HepG2 (cell line): ENCODE measurements around the gene IRX3. TPM values are rescaled to one million over a fixed set of nuclear protein-coding genes. Genes with fewer than 3 reads are reported as not detected.

Experiments used
- ATAC-seq: fragments of 200-7000 bp; cut with Tn5 transposase; 3 replicates; pipeline ENCODE4 v1.9.1; 2020; ENCODE audit warnings: mild to moderate bottlenecking, moderate library complexity
- BruUV-seq: library from RNA; stranded (reverse); fragments of 400-500 nt; replicated peaks from 2 replicates; lab custom pipeline; 2021; lab: Mats Ljungman, UMichigan
- CTCF ChIA-PET: fragments of 300-600 bp; formaldehyde crosslinking; extraction: SDS; loops from one replicate; lab custom pipeline; 2021; ENCODE audit warnings: low total read pairs, inconsistent platforms, low intra/inter-chr PET ratio; lab: Yijun Ruan, JAX
- POLR2A ChIA-PET: fragments of 350-600 bp; sonication (Branson Sonifier 250); formaldehyde crosslinking; loops from one replicate; lab custom pipeline; 2020; ENCODE audit warnings: antibody characterized with exemption, inconsistent platforms; lab: Yijun Ruan, JAX
- DNase-seq: peaks from one replicate; pipeline ENCODE4 v3.0.0-alpha.2; 2015; ENCODE audit warnings: low spot score
- FAIRE-seq: peaks from 3 replicates; lab custom pipeline; 2011; peaks lifted over from hg19 to GRCh38; lab: Jason Lieb, UNC
- H2AFZ ChIP-seq: one replicate; pipeline ENCODE4 v1.6.1; 2011; ENCODE audit warnings: low read length, inconsistent platforms
- H3K27ac ChIP-seq: fragments of 300-600 bp; 3 replicates; pipeline ENCODE4 v1.8.0; 2011; ENCODE audit warnings: mixed run types, mild to moderate bottlenecking, mixed read lengths, low read length, inconsistent platforms; ENCODE audit not compliant: insufficient read depth; ENCODE audit errors: extremely low read length
- H3K27me3 ChIP-seq, 2 experiments: fragments of 200-600 bp in 1 of 2; 2 replicates in 1 of 2; 3 replicates in 1 of 2; pipeline versions ENCODE4 v1.6.0 to v1.8.0; 2011; ENCODE audit warnings: low read length in 2 of 2, mild to moderate bottlenecking in 2 of 2, moderate library complexity in 2 of 2, inconsistent platforms in 1 of 2; ENCODE audit not compliant: insufficient read depth in 2 of 2, control insufficient read depth in 1 of 2
- H3K36me3 ChIP-seq, 2 experiments: fragments of 200-600 bp in 1 of 2; replicated peaks in 1 of 2; 2 replicates in 1 of 2; 3 replicates in 1 of 2; pipeline versions ENCODE4 v1.5.1 to v1.8.0; 2011; ENCODE audit warnings: low read length in 2 of 2, inconsistent platforms in 1 of 2; ENCODE audit not compliant: insufficient read depth in 2 of 2, control insufficient read depth in 1 of 2
- H3K4me1 ChIP-seq: 2 replicates; pipeline ENCODE4 v1.5.1; 2012; ENCODE audit warnings: low read length, inconsistent platforms; ENCODE audit not compliant: insufficient read depth
- H3K4me2 ChIP-seq: 2 replicates; pipeline ENCODE4 v1.6.0; 2011; ENCODE audit warnings: low read depth, low read length, inconsistent platforms
- H3K4me3 ChIP-seq, 3 experiments: fragments of 200-600 bp in 1 of 3; sonication (generic), shearing (Covaris generic) in 1 of 3; replicated peaks in 1 of 3; 2 replicates each; pipeline ENCODE4 v1.5.1; 2011 to 2016; ENCODE audit warnings: low read length in 3 of 3, inconsistent platforms in 2 of 3, low read depth in 2 of 3, mild to moderate bottlenecking in 2 of 3, control low read depth in 1 of 3, mixed read lengths in 1 of 3; ENCODE audit not compliant: insufficient read depth in 1 of 3
- H3K79me2 ChIP-seq: one replicate; pipeline ENCODE4 v1.6.1; 2011; ENCODE audit warnings: low read length, inconsistent platforms; ENCODE audit not compliant: insufficient read depth
- H3K9ac ChIP-seq: 2 replicates; pipeline ENCODE4 v1.6.0; 2011; ENCODE audit warnings: mild to moderate bottlenecking, low read depth, low read length, inconsistent platforms; ENCODE audit not compliant: insufficient read depth
- H3K9me3 ChIP-seq: 2 replicates; pipeline ENCODE4 v1.5.1; 2012; ENCODE audit warnings: mild to moderate bottlenecking, low read length
- H4K20me1 ChIP-seq: 2 replicates; pipeline ENCODE4 v1.6.0; 2011; ENCODE audit warnings: inconsistent platforms, mild to moderate bottlenecking, low read length, moderate library complexity; ENCODE audit not compliant: insufficient read depth
- AGO1 ChIP-seq: fragments of 200-400 bp; formaldehyde crosslinking; IDR thresholded peaks from 2 replicates; pipeline ENCODE4 v1.6.1; 2017; ENCODE audit warnings: mild to moderate bottlenecking, low read depth, low read length, moderate library complexity; ENCODE audit not compliant: poor library complexity, severe bottlenecking
- FOXA3 ChIP-seq: IDR thresholded peaks from 2 replicates; pipeline ENCODE4 v1.6.1; 2016; ENCODE audit warnings: missing genetic modification reagents, missing compliant biosample characterization
- HIVEP1 ChIP-seq: sonication (generic); formaldehyde crosslinking; IDR thresholded peaks from 2 replicates; pipeline ENCODE4 v1.4.0; 2020; ENCODE audit warnings: mild to moderate bottlenecking, missing genetic modification reagents
- HNRNPL ChIP-seq: fragments of 200-400 bp; formaldehyde crosslinking; IDR thresholded peaks from 2 replicates; pipeline ENCODE4 v1.6.1; 2017; ENCODE audit warnings: mild to moderate bottlenecking, low read depth, low read length
- MEIS2 ChIP-seq: sonication (generic); formaldehyde crosslinking; IDR thresholded peaks from 2 replicates; pipeline ENCODE4 v1.9.0; 2021; ENCODE audit warnings: mild to moderate bottlenecking, missing genetic modification reagents
- NRL ChIP-seq: sonication (generic); formaldehyde crosslinking; IDR thresholded peaks from 2 replicates; pipeline ENCODE4 v1.5.0; 2020; ENCODE audit warnings: missing genetic modification reagents, mild to moderate bottlenecking, moderate library complexity, borderline replicate concordance
- PAF1 ChIP-seq: IDR thresholded peaks from 2 replicates; pipeline ENCODE4 v1.6.1; 2016; ENCODE audit warnings: missing genetic modification reagents, missing compliant biosample characterization
- PHF8 ChIP-seq: sonication (generic); formaldehyde crosslinking; IDR thresholded peaks from 2 replicates; pipeline ENCODE4 v1.5.0; 2020; ENCODE audit warnings: missing genetic modification reagents
- ZBTB38 ChIP-seq: sonication (generic); formaldehyde crosslinking; IDR thresholded peaks from 2 replicates; pipeline ENCODE4 v1.5.1; 2020; ENCODE audit warnings: mild to moderate bottlenecking, missing genetic modification reagents
- ZBTB7B ChIP-seq: sonication (generic); formaldehyde crosslinking; IDR thresholded peaks from 2 replicates; pipeline ENCODE4 v1.4.0; 2020; ENCODE audit warnings: missing genetic modification reagents
- ZNF138 ChIP-seq: sonication (generic); formaldehyde crosslinking; IDR thresholded peaks from 2 replicates; pipeline ENCODE4 v1.5.0; 2020; ENCODE audit warnings: mild to moderate bottlenecking, low read depth, missing genetic modification reagents
- ZNF234 ChIP-seq: sonication (generic); formaldehyde crosslinking; conservative IDR thresholded peaks from 2 replicates; pipeline ENCODE4 v1.5.1; 2020; ENCODE audit warnings: mild to moderate bottlenecking, missing genetic modification reagents
- ZNF253 ChIP-seq: sonication (generic); formaldehyde crosslinking; IDR thresholded peaks from 2 replicates; pipeline ENCODE4 v1.8.0; 2022; ENCODE audit warnings: mild to moderate bottlenecking, missing genetic modification reagents, borderline replicate concordance
- ZNF317 ChIP-seq: sonication (generic); formaldehyde crosslinking; IDR thresholded peaks from 2 replicates; pipeline ENCODE4 v1.5.0; 2020; ENCODE audit warnings: mild to moderate bottlenecking, missing genetic modification reagents
- ZNF484 ChIP-seq: sonication (generic); formaldehyde crosslinking; IDR thresholded peaks from 2 replicates; pipeline ENCODE4 v1.5.1; 2020; ENCODE audit warnings: mild to moderate bottlenecking, low read depth, missing genetic modification reagents, borderline replicate concordance
- WGBS: methylation state at CpG from one replicate; pipeline ENCODE4 v1.1.6; 2017; ENCODE audit warnings: low lambda C conversion rate; 5-methylcytosine and 5-hydroxymethylcytosine counted together
- in situ Hi-C: cut with HindIII; loops from 2 replicates; pipeline ENCODE4 v1.10.0; 2017; ENCODE audit warnings: low pct_unique_long_range_greater_than_20kb; ENCODE audit not compliant: extremely low pct_ligation_motif_present
- intact Hi-C: fragments of 100-400 bp; cut with micrococcal nuclease; formaldehyde crosslinking; loops from one replicate; pipeline ENCODE4 v1.10.0; 2022; ENCODE audit not compliant: unreplicated experiment
- polyA plus RNA-seq, 8 experiments: library from polyadenylated mRNA; depleted of rRNA in 3 of 8; stranded (reverse) in 7 of 8; unstranded in 1 of 8; fragments of >200 nt; fragmentation: Illumina TruSeq in 4 of 8; extraction: Trizol in 4 of 8; gene quantifications; 2 replicates each; pipeline versions ENCODE4 v1.2.1 to v1.2.3, GENCODE V29; 2011 to 2016; ENCODE audit warnings: low read depth in 4 of 8, missing spikeins in 1 of 8, mixed read lengths in 1 of 8; ENCODE audit not compliant: insufficient read depth in 1 of 8
- total RNA-seq, 5 experiments: library from RNA; depleted of rRNA; stranded (reverse); fragments of >200 nt; fragmentation: Illumina TruSeq; extraction: Trizol; gene quantifications; 2 replicates each; pipeline ENCODE4 v1.2.3, GENCODE V29; 2016; ENCODE audit warnings: low read depth in 1 of 5
- TF ChIP-seq, protein P1 (sequence below): sonication (generic); formaldehyde crosslinking; IDR thresholded peaks from 2 replicates; pipeline ENCODE4 v1.8.1; 2023; ENCODE audit warnings: mild to moderate bottlenecking, missing genetic modification reagents
- TF ChIP-seq, protein P2 (sequence below): sonication (generic); formaldehyde crosslinking; IDR thresholded peaks from 2 replicates; pipeline ENCODE4 v1.4.0; 2020; ENCODE audit warnings: missing genetic modification reagents, mild to moderate bottlenecking, borderline replicate concordance
- TF ChIP-seq, protein P3 (sequence below): sonication (generic); formaldehyde crosslinking; IDR thresholded peaks from 2 replicates; pipeline ENCODE4 v1.5.1; 2020; ENCODE audit warnings: mild to moderate bottlenecking, moderate library complexity, missing genetic modification reagents

Gene IRX3
- total and polyA plus RNA-seq, 2 of the 13 experiments (the other 11 are each of a cell fraction or from before 2014, with no cell fraction given): 9.2 to 16.4 TPM

DNA sequence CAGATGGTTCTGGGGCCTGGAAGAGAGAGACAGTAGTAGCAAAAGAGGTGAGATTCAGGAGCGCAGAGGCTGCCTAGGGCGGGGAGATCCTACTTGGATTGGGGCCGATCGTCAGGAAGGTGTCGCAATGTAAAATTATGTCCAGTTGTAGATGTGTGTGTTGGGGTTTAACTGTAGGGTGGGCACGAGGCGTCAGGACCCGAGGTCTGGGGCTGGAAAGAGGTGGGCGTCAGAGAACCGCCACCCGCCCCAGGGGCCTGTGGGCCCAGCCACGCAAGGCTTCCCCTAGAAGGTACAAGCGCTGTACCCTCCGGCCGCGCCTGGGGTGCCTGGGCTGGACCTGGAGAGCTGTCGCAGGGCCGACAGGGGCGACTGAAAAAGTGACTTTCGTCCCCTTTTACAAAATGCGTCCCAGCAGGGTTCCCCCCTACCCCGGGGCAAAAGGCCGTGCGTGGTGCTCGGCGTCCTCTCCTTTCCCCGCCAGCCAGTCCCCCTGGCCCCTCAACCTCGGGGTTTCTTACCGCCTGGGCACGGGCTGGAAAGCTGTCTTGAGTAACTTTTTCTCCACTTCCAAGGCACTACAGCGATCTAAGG is 2.8 kb downstream of the IRX3 start:
- ChIA-PET POLR2A (interaction anchor here (1.6 to 3.1 kb wide), 4 partner anchors 103 to 123 kb away, joined by 4 to 16 read pairs (median 13); no protein-coding TSS in a partner anchor), CTCF (no interaction called here)
- in situ Hi-C loops: loop anchor here (10.0 kb wide), 1 partner anchor 509 kb away; no protein-coding TSS in a partner anchor
- H3K36me3 ChIP-seq: peaks cover 1 to 3% of the 10 kb centered on the region in 2 experiments; a peak in 3 of 5 replicates
- FAIRE-seq: no peak
- WGBS: 73% methylated on average over 26 of the region's 31 CpGs
- no peaks in the 10 kb centered on the region for H4K20me1 ChIP-seq
- peak overlapping the region; percentile 84 for H3K4me2 ChIP-seq
- H3K4me1 ChIP-seq: peaks cover 24% of the 10 kb centered on the region
- peak overlapping the region; percentile 44 for H3K27ac ChIP-seq
- no peak overlapping the region for H2AFZ ChIP-seq
- H3K27me3 ChIP-seq: no peaks in the 10 kb centered on the region
- DNase-seq: no peak
- H3K9me3 ChIP-seq: no peaks in the 10 kb centered on the region
- intact Hi-C loops: loop anchor here (10.0 kb wide), 4 partner anchors 339 to 739 kb away; no protein-coding TSS in a partner anchor
- H3K79me2 ChIP-seq: peaks cover 19% of the 10 kb centered on the region
- ATAC-seq: no peak
- peak overlapping the region; percentile 81 for H3K9ac ChIP-seq
- no TSS peak for BruUV-seq
- peak overlapping the region; percentile 87 to 98 (median 88) for H3K4me3 ChIP-seq
- TF ChIP-seq, protein P1, sequence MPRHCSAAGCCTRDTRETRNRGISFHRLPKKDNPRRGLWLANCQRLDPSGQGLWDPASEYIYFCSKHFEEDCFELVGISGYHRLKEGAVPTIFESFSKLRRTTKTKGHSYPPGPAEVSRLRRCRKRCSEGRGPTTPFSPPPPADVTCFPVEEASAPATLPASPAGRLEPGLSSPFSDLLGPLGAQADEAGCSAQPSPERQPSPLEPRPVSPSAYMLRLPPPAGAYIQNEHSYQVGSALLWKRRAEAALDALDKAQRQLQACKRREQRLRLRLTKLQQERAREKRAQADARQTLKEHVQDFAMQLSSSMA (CRISPR knock-in tag): peak; percentile 60; the same call in 1 of the 2 replicates
- TF ChIP-seq, protein P2, sequence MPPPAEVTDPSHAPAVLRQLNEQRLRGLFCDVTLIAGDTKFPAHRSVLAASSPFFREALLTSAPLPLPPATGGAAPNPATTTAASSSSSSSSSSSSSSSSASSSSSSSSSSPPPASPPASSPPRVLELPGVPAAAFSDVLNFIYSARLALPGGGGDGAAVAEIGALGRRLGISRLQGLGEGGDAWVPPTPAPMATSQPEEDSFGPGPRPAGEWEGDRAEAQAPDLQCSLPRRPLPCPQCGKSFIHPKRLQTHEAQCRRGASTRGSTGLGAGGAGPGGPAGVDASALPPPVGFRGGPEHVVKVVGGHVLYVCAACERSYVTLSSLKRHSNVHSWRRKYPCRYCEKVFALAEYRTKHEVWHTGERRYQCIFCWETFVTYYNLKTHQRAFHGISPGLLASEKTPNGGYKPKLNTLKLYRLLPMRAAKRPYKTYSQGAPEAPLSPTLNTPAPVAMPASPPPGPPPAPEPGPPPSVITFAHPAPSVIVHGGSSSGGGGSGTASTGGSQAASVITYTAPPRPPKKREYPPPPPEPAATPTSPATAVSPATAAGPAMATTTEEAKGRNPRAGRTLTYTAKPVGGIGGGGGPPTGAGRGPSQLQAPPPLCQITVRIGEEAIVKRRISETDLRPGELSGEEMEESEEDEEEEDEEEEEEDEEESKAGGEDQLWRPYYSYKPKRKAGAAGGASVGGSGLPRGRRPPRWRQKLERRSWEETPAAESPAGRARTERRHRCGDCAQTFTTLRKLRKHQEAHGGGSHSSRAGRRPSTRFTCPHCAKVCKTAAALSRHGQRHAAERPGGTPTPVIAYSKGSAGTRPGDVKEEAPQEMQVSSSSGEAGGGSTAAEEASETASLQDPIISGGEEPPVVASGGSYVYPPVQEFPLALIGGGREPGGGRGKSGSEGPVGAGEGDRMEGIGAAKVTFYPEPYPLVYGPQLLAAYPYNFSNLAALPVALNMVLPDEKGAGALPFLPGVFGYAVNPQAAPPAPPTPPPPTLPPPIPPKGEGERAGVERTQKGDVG (CRISPR knock-in tag): peak; percentile 55; the same call in 1 of the 2 replicates
- TF ChIP-seq, protein P3, sequence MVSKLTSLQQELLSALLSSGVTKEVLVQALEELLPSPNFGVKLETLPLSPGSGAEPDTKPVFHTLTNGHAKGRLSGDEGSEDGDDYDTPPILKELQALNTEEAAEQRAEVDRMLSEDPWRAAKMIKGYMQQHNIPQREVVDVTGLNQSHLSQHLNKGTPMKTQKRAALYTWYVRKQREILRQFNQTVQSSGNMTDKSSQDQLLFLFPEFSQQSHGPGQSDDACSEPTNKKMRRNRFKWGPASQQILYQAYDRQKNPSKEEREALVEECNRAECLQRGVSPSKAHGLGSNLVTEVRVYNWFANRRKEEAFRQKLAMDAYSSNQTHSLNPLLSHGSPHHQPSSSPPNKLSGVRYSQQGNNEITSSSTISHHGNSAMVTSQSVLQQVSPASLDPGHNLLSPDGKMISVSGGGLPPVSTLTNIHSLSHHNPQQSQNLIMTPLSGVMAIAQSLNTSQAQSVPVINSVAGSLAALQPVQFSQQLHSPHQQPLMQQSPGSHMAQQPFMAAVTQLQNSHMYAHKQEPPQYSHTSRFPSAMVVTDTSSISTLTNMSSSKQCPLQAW (CRISPR knock-in tag): peak; percentile 51
- TF ChIP-seq PHF8 (CRISPR knock-in tag) (peak; percentile 18; the same call in 1 of the 2 replicates), ZNF253 (CRISPR knock-in tag) (0 out of 2 replicates have a peak, but pooled peaks have one; percentile 48), HIVEP1 (CRISPR knock-in tag) (peak; percentile 29; the same call in 1 of the 2 replicates), ZBTB38 (CRISPR knock-in tag) (peak; percentile 81; the same call in 1 of the 2 replicates), HNRNPL (0 out of 2 replicates have a peak, but pooled peaks have one; percentile 29), ZNF317 (CRISPR knock-in tag) (no peak), ZNF138 (CRISPR knock-in tag) (no peak), FOXA3 (no peak), ZNF484 (CRISPR knock-in tag) (no peak), NRL (CRISPR knock-in tag) (0 out of 2 replicates have a peak, but pooled peaks have one; percentile 53), ZNF234 (CRISPR knock-in tag) (0 out of 2 replicates have a peak, but pooled peaks have one; percentile 11), PAF1 (no peak), AGO1 (peak; percentile 45), ZBTB7B (CRISPR knock-in tag) (0 out of 2 replicates have a peak, but pooled peaks have one; percentile 10), MEIS2 (CRISPR knock-in tag) (0 out of 2 replicates have a peak, but pooled peaks have one; percentile 5)
